HG03108 (cell line): ENCODE measurements around the gene MTF1.
"Not testable (repeated sequence)": the region's sequence is repeated elsewhere in the genome, so short reads cannot be mapped to it uniquely, and the experiment has no call there.

ENCODE experiments used
- ATAC-seq: cut with Tn5 transposase; IDR thresholded peaks from one replicate; pipeline ENCODE4 v1.9.1; 2021; ENCODE audit warnings: moderate library complexity; ENCODE audit not compliant: unreplicated experiment

The MTF1 gene

GRCh38 chr1:37795340-37796125 is 63.9 kb downstream of the MTF1 start:
- ATAC-seq, result no peak

DNA sequence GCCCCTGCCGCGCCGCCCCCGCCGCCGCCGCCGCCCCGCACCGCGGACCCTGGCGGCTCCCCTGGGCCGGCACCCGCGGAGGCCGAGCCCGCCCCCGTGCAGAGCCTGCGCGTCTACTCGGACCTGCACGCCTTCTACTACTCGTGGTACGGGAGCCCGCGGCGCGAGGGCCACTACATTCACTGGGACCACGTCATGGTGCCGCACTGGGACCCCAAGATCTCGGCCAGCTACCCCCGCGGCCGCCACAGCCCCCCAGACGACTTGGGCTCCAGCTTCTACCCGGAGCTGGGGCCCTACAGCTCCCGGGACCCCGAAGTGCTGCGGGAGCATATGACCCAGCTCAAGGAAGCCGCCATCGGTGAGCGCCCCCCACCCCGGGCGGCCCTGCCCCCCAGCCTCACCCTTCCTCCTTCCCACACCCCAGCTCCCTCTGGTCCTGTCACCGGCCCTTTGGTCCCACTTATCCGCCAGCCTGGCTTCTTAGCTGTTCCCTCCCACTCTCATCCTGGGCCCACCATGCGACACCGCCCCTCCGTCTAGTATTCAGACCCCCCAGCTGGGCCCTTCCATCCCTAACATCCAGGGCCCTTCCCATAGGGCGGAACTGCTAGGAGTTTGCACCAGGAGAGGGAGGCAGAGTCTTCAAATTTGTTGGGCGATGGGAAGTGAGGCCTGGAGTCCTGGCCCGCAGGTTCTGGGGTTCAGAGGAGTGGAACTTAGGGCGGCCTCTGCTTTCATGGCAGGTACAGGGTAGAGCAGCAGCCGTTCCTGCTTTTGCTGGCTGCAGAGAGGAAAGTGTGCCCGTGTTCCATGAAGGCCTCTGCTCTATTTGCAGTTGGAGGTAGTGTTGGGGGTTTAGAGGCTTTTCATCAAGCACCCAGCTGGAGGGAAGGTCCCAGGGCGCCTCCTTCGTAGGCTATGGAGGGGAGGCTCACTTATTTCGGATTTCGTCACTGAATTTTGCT is 64.7 kb downstream of the MTF1 start:
- peak; percentile 31 for ATAC-seq

- peak; percentile 41 for ATAC-seq
Observed at GRCh38 chr1:37793773-37794371, 65.5 kb downstream of the MTF1 start, which contains the start of gene MANEAL. Gene MANEAL, plus strand, starts transcription at chr1:37793847. Its CDS starts 336 bp downstream, at chr1:37794183.

DNA sequence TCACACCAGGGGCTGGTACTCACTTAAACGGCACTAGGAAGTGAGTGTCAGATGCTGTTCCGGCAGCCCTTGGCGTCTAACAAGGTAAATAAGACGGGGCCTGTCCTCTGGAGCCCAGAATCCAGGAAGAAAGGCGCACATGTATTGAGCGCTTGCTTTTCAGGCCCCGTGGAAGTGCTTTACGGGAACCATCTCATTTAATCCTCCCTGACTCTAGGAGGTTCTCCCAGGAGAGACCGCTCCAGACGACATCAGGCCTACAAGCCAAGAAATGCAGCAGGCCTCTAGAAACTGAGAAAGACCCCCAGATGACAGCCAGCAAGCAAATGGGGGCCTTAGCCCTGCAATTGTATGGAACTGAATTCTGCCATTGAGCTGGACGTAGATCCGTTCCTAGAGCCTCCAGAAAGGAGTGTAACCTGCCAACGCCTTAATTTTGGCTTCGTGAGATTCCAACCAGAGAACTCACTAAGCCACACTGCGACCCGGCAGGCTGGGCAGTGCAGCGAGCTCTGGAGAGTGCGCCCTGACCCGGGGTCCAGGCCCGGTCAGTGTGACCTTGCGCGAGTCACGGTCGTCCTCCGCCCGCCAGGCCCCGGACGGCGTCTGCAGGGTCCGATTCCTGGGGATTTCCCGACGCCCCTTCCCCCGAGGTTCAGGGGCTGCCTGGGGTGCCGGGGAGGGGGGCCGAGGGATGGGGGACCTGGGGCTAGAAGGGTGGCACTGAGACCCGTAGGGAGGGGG is 66.3 kb downstream of the MTF1 start:
- no peak for ATAC-seq

DNA sequence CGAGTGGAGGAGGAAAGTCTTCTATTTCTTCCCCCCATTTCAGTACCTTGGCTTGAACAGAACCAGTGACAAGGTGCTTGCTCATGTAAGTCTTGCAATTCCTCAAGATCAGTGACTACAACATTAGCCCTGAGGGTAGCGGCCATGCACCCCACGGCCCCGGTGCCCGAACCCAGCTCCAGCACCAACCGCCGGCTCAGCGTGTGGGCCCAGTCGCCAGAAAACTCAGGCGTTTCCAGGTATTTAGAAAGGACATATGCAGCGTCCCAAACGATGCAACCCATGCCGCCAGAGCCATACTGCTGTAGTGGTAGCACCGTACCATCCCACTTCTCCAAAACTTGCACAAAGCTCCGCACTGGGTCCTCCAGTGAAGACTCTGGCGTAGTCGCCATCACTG is 76.9 kb downstream of the MTF1 start:
- ATAC-seq, result no peak

GRCh38 chr1:37778654-37779053 is 80.7 kb downstream of the MTF1 start:
- ATAC-seq, result no peak

- no peak for ATAC-seq
Observed at GRCh38 chr1:37776946-37777516, 82.4 kb downstream of the MTF1 start.

GRCh38 chr1:37771440-37771839 is 88.0 kb downstream of the MTF1 start:
- not testable (repeated sequence) for ATAC-seq

GRCh38 chr1:37767488-37767887 is 91.9 kb downstream of the MTF1 start:
- ATAC-seq, result no peak

DNA sequence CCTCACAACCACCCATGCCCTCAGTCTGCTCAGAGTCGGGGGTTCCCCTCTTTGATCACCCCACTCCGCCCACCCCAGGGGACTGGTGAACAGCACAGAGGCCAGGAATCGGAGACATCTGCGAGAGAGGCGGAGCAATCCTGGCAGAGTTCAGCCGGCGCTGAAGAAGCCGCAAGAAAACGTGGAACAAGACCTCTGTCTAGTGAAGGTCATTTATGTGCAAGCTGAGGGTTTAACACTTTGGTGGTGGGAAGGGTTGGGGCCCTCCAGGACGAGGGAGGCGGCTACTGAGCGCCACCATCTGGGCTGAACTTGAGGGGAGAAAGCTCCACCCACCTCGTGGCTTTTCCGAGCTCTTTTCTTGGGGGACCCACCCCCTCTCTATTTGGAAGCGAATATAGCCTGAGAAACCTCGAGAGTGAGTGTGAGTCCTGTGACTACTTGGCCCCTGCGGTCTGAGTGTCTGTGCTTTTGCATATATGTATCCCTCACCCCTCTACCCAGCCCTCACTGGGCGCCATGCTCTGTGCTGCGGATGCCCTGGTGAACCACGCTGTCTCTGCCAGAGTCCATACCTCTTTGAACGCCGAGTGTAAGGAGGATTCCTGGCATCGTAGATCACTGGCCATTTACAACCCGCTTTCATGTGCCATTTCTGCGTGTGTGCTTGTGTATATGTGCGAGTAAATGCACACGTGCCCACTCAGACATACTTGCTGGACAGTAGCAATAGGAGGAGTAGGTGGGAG is 93.3 kb downstream of the MTF1 start:
- no peak for ATAC-seq

DNA sequence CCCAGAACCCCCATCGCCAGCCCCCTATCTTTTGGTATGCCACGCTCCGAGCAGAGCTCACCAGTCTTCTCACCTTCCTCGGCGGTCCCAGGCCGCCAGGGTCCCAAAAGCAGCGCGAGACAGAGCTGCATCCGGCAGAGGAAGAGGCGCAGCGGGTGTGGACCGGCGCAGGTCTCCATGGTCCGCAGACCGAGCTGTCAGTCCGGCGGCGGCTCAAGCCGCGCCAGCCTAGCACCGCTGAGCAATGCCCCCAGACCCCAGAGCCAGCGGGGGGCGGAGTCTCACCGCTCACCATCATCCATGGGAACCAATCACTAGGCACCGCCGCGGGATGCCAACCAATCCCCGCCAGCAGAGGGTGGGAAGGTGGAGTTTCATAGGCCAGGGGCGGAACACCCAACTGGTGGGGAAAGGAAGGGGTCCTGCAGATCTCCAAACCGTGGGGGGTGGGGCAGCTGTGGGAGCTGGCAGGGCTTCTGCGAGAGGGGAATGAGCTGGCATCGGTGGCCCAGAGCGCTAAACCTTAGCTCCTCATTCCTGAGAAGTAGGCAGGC is 94.4 kb downstream of the MTF1 start, which contains the start of gene EPHA10:
EPHA10 (minus strand) TSS at position 233 of the 554 bp plus-strand sequence; CDS start at position 179, 54 bp downstream.
- ATAC-seq, result no peak

- no peak for ATAC-seq
Observed at GRCh38 chr1:37764414-37764825, 95.0 kb downstream of the MTF1 start.

- ATAC-seq, result no peak
Observed at GRCh38 chr1:37763791-37764413, 95.5 kb downstream of the MTF1 start.

GRCh38 chr1:37762516-37762915 is 96.9 kb downstream of the MTF1 start:
- ATAC-seq, result no peak

DNA sequence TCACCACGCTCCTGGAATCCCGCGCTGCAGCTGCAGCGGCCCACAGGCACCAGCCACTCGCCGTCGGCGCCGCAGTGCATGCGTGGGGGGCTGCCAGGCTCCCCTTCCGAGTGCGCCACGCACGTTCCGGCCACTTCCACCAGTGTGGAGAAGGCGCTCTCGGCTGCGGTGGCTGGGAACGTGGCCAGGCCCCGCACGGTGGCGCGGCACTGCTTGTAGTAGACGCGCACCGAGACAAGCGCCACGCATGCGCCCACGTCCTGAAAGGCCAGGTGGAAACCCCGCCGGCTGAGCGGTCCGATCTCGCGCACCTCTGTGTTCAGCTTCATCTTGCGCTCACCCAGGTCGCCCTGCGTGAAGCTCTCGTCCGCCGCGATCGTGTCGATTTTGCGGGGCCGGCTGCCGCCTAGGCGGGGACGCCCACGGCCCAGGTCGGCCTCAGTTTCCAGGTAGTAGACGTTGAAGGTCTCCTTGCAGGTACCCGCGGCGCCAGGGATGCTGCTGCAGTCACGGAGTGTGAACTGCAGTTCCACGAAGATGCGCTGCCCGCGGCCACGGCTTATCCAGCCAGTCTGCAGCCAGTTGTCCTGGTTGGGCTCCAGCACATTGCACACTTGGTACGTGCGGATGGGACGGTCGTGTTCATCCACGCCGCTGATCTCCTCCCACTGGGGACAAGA is 97.8 kb downstream of the MTF1 start:
- no peak for ATAC-seq
